HCT116 (cell line): Measurements from ENCODE around the gene HAPSTR1.

Experiments
- CTCF ChIP-seq, 3 experiments: fragments of 200-600 bp in 1 of 3; sonication (generic) in 1 of 3; IDR thresholded peaks in 2 of 3; conservative IDR thresholded peaks in 1 of 3; 2 replicates each; pipeline ENCODE4 v1.5.1; 2012 to 2017; ENCODE audit warnings: low read depth in 2 of 3, low read length in 2 of 3, antibody characterized with exemption in 1 of 3, borderline replicate concordance in 1 of 3, control low read depth in 1 of 3, mild to moderate bottlenecking in 1 of 3, mixed read lengths in 1 of 3, mixed run types in 1 of 3, moderate library complexity in 1 of 3; ENCODE audit not compliant: insufficient read depth in 1 of 3
- EGR1 ChIP-seq: IDR thresholded peaks from 2 replicates; pipeline ENCODE4 v1.6.1; 2012; ENCODE audit warnings: low read depth
- EZH2 ChIP-seq: fragments of 200-600 bp; sonication (generic); IDR thresholded peaks from 2 replicates; pipeline ENCODE4 v1.6.1; 2017; ENCODE audit warnings: antibody characterized with exemption, mixed run types
- JUND ChIP-seq: IDR thresholded peaks from 2 replicates; pipeline ENCODE4 v1.6.1; 2012
- MAX ChIP-seq: IDR thresholded peaks from 2 replicates; pipeline ENCODE4 v1.6.1; 2012
- POLR2A ChIP-seq: IDR thresholded peaks from 2 replicates; pipeline ENCODE4 v1.7.0; 2011; ENCODE audit warnings: borderline replicate concordance; ENCODE audit not compliant: insufficient read depth, insufficient read length; ENCODE audit errors: extremely low read depth
- POLR2AphosphoS5 ChIP-seq: IDR thresholded peaks from 2 replicates; pipeline ENCODE4 v1.6.1; 2011; ENCODE audit warnings: mild to moderate bottlenecking, low read depth, low read length, moderate library complexity
- RAD21 ChIP-seq: IDR thresholded peaks from 2 replicates; pipeline ENCODE4 v1.6.1; 2012; ENCODE audit warnings: low read depth, mild to moderate bottlenecking
- REST ChIP-seq: IDR thresholded peaks from 2 replicates; pipeline ENCODE4 v1.6.1; 2012; ENCODE audit warnings: low read depth
- ZFX ChIP-seq: fragments of 450-650 bp; IDR thresholded peaks from 2 replicates; pipeline ENCODE4 v1.6.1; 2017
- ZNF274 ChIP-seq: fragments of 200-500 bp; sonication (Bioruptor generic); IDR thresholded peaks from 2 replicates; pipeline ENCODE4 v1.6.1; 2014; ENCODE audit warnings: mild to moderate bottlenecking, low read depth, low read length, inconsistent platforms

GRCh38 chr16:9053006-9053601, 38.3 kb upstream of the HAPSTR1 start:
- TF ChIP-seq POLR2AphosphoS5 (peak; percentile 82), CTCF (IDR thresholded peaks at IDR 0.05 in 2 of 3, conservative IDR thresholded peaks at IDR 0.05 in 1 of 3; ENCODE audit: borderline replicate concordance in 1 of 3, insufficient read depth in 1 of 3, low read depth in 2 of 3, low read length in 2 of 3) (no peak), ZNF274 (no peak), POLR2A (no peak), ZFX (no peak), RAD21 (no peak), REST (no peak), EZH2 (no peak), JUND (no peak), MAX (peak; percentile 56; the same call in 1 of the 2 replicates), EGR1 (no peak)
